Naive thymus-derived CD4-positive, alpha-beta T cell (primary cell): ENCODE data around the gene SAP30BP. TPM values are rescaled to one million over a fixed set of nuclear protein-coding genes. Genes with fewer than 3 reads are reported as not detected.

Source experiments
- ATAC-seq: fragments of 150-1000 bp; cut with Tn5 transposase; 2 replicates; pipeline ENCODE4 v1.10.0; 2021; ENCODE audit warnings: mild to moderate bottlenecking, moderate library complexity
- CTCF ChIA-PET: fragments of 350-600 bp; sonication (Branson Sonifier 250); formaldehyde crosslinking; loops from one replicate; lab custom pipeline; 2021; ENCODE audit warnings: antibody characterized with exemption; lab: Charles Lee
- POLR2A ChIA-PET: fragments of 350-600 bp; sonication (Branson Sonifier 250); formaldehyde crosslinking; loops from one replicate; lab custom pipeline; 2021; ENCODE audit warnings: antibody characterized with exemption, inconsistent platforms; lab: Charles Lee
- DNase-seq, 9 donors: peaks; one replicate each; pipeline versions ENCODE4 v3.0.0 to v3.0.0-alpha.2; 2020 to 2022; ENCODE audit warnings: mixed read lengths in 1 of 9
- H3K27ac ChIP-seq: one replicate; pipeline ENCODE4 v1.7.0; 2013; ENCODE audit warnings: mild to moderate bottlenecking, low read depth, low read length, moderate library complexity
- H3K27me3 ChIP-seq, 2 donors: one replicate each; pipeline ENCODE4 v1.7.0; 2013; ENCODE audit warnings: low read length in 2 of 2, mild to moderate bottlenecking in 2 of 2, moderate library complexity in 2 of 2; ENCODE audit not compliant: control insufficient read depth in 2 of 2, insufficient read depth in 2 of 2
- H3K36me3 ChIP-seq, 3 experiments: 1 replicate in 2 of 3; 2 replicates in 1 of 3; pipeline ENCODE4 v1.7.0; 2013; ENCODE audit warnings: low read length in 3 of 3, mild to moderate bottlenecking in 3 of 3, moderate library complexity in 1 of 3; ENCODE audit not compliant: insufficient read depth in 3 of 3, control insufficient read depth in 2 of 3
- H3K4me1 ChIP-seq, 2 donors: one replicate each; pipeline ENCODE4 v1.7.0; 2013; ENCODE audit warnings: low read length in 2 of 2, mild to moderate bottlenecking in 2 of 2, moderate library complexity in 1 of 2; ENCODE audit not compliant: control insufficient read depth in 2 of 2, insufficient read depth in 2 of 2
- H3K4me3 ChIP-seq: 2 replicates; pipeline ENCODE4 v1.7.0; 2013; ENCODE audit warnings: mild to moderate bottlenecking, low read length
- H3K9me3 ChIP-seq, 3 experiments: 1 replicate in 2 of 3; 2 replicates in 1 of 3; pipeline ENCODE4 v1.7.0; 2013; ENCODE audit warnings: low read length in 3 of 3; ENCODE audit not compliant: control insufficient read depth in 2 of 3
- H3K27ac Mint-ChIP-seq, 9 donors: one replicate each; pipeline ENCODE4 v1.8.0; 2020 to 2022; ENCODE audit warnings: mixed read lengths in 9 of 9, mild to moderate bottlenecking in 8 of 9, moderate library complexity in 5 of 9, inconsistent platforms in 2 of 9
- H3K27me3 Mint-ChIP-seq, 5 donors: one replicate each; pipeline ENCODE4 v1.8.0; 2021 to 2022; ENCODE audit warnings: mixed read lengths in 5 of 5, mild to moderate bottlenecking in 1 of 5
- H3K36me3 Mint-ChIP-seq, 5 donors: one replicate each; pipeline ENCODE4 v1.8.0; 2020 to 2022; ENCODE audit warnings: mixed read lengths in 5 of 5, mild to moderate bottlenecking in 3 of 5, inconsistent platforms in 1 of 5
- H3K4me1 Mint-ChIP-seq, 7 donors: one replicate each; pipeline ENCODE4 v1.8.0; 2020 to 2022; ENCODE audit warnings: mixed read lengths in 7 of 7, mild to moderate bottlenecking in 3 of 7, inconsistent platforms in 1 of 7
- H3K4me3 Mint-ChIP-seq, 10 donors: one replicate each; pipeline ENCODE4 v1.8.0; 2020 to 2022; ENCODE audit warnings: mild to moderate bottlenecking in 10 of 10, mixed read lengths in 10 of 10, moderate library complexity in 6 of 10, inconsistent platforms in 2 of 10
- H3K9me3 Mint-ChIP-seq, 11 donors: one replicate each; pipeline ENCODE4 v1.8.0; 2020 to 2022; ENCODE audit warnings: mixed read lengths in 11 of 11, mild to moderate bottlenecking in 4 of 11, inconsistent platforms in 1 of 11, moderate library complexity in 1 of 11
- intact Hi-C, 2 donors: fragments of 100-400 bp; cut with micrococcal nuclease; formaldehyde crosslinking; loops; one replicate each; pipeline ENCODE4 v1.15.1; 2023
- polyA plus RNA-seq, 2 donors: library from polyadenylated mRNA; unstranded; fragments of 300-500 nt; fragmentation: Illumina TruSeq; gene quantifications; one replicate each; pipeline ENCODE4 v1.2.3, GENCODE V29; 2021
- total RNA-seq, 6 experiments: library from RNA in 5 of 6; stranded (reverse) in 5 of 6; gene quantifications; 1 replicate in 5 of 6; 2 replicates in 1 of 6; pipeline ENCODE4 v1.2.3 and lab custom pipeline; 2021 to 2026

Gene SAP30BP
- total and polyA plus RNA-seq, 7 experiments from 2014 or later, result 69.5 to 198 (median 114) TPM

DNA sequence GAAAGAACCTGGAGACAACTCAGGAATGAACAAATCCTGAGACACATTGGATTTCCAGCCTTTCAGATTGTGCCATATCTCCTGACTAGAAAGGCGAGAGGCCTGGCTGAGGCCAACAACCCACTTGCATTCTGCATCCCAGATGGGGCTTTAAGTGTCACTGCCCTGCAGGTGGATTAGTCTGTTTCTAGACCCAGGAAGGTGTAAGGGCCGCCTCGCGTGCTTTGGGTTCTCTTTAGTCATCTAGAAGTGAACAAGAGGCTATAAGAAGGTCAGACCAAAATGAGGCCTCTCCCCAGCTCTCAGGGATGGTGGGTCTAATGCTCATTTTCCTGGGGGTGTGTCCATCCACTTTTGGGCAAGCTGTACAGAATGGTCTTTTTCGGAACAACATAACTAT is 4.9 kb downstream of the SAP30BP start:
- H3K4me1 Mint-ChIP-seq, result peaks cover 15 to 31% (median 20%) of the 10 kb centered on the region in 7 donors
- DNase-seq (no peak), ATAC-seq (no peak)
- ChIA-PET CTCF (interaction anchor here (0.7 to 8.7 kb wide), 5 partner anchors 10 to 739 kb away, joined by 3 to 97 read pairs (median 5); no protein-coding TSS in a partner anchor), POLR2A (interaction anchor here (0.7 kb wide), 1 partner anchor 15 kb away, joined by 3 read pairs; no protein-coding TSS in a partner anchor)
- Histone ChIP-seq H3K4me3 (no peak overlapping the region), H3K27ac (no peak overlapping the region), H3K36me3 (peaks cover 6 to 59% (median 20%) of the 10 kb centered on the region in 3 experiments), H3K4me1 (peaks cover 9 to 20% of the 10 kb centered on the region in 2 donors), H3K27me3 (no peaks in the 10 kb centered on the region), H3K9me3 (no peaks in the 10 kb centered on the region)
- no peak overlapping the region for H3K4me3 Mint-ChIP-seq
- intact Hi-C loops, result no loop called here
- peaks cover 4 to 29% (median 13%) of the 10 kb centered on the region in 5 donors for H3K36me3 Mint-ChIP-seq
- no peaks in the 10 kb centered on the region for H3K27me3 Mint-ChIP-seq
- H3K9me3 Mint-ChIP-seq, result no peaks in the 10 kb centered on the region
- no peak overlapping the region for H3K27ac Mint-ChIP-seq

DNA sequence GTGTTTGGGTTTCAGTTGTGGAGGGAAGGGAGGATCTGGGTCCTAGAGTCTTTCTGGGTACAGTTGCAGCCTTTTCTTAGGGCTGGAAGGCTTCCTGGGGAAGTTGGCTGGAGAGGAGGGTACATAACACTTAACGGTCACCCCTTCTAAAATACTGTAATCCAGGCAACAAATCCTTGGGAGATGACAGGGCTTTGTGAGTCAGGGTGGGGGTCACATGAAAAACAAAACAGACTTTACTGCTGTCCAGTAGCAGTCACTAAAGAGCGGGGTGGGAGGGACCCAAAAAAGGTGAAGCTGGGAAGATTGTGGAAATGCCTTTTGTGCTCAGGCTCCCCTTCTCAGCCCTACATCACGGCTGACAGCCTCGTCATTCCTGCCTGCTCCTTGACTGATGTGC is 6.3 kb downstream of the SAP30BP start:
- DNase-seq, result no peak
- intact Hi-C loops, result no loop called here
- Mint-ChIP-seq H3K4me3 (no peak overlapping the region), H3K36me3 (peaks cover under 1 to 26% (median 10%) of the 10 kb centered on the region in 5 donors), H3K9me3 (no peaks in the 10 kb centered on the region), H3K4me1 (peaks cover 11 to 25% (median 20%) of the 10 kb centered on the region in 7 donors), H3K27ac (no peak overlapping the region), H3K27me3 (no peaks in the 10 kb centered on the region)
- no peak overlapping the region for H3K27ac ChIP-seq
- H3K27me3 ChIP-seq, result no peaks in the 10 kb centered on the region
- no peak overlapping the region for H3K4me3 ChIP-seq
- H3K4me1 ChIP-seq, result peaks cover 0 to 8% of the 10 kb centered on the region in 2 donors
- ChIA-PET CTCF (interaction anchor here (0.6 to 8.7 kb wide), 7 partner anchors 11 to 80 kb away, joined by 3 to 97 read pairs (median 6); no protein-coding TSS in a partner anchor), POLR2A (interaction anchor here (0.5 to 0.6 kb wide), 2 partner anchors 403 to 415 kb away, joined by 3 to 4 read pairs; partner anchors contain the start of gene MIF4GD)
- no peak for ATAC-seq
- H3K9me3 ChIP-seq, result no peaks in the 10 kb centered on the region
- H3K36me3 ChIP-seq, result peaks cover 6 to 63% (median 23%) of the 10 kb centered on the region in 3 experiments

DNA sequence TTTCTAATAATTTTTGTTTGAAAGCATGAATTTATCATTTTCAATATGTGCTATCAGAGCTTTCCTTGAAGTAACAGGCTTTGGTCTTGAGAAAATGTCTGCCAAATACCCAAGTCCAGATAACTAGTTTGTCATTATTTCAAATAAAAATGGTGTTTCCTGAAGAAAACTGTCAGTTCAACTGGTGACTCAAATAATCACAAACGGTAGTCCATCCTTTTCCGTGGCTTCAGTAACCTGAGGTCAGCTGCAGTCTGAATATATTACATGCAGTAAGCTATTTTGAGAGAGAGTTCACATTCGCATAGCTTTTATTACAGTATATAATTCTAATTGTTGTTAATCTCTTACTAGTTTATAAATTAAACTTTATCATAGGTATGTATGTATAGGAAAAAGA is 9.3 kb downstream of the SAP30BP start:
- Histone ChIP-seq H3K36me3 (peaks cover 0 to 62% (median 24%) of the 10 kb centered on the region in 3 experiments), H3K9me3 (no peaks in the 10 kb centered on the region), H3K4me1 (no peaks in the 10 kb centered on the region), H3K27me3 (no peaks in the 10 kb centered on the region), H3K27ac (no peak overlapping the region), H3K4me3 (no peak overlapping the region)
- Mint-ChIP-seq H3K4me1 (peaks cover 0 to 15% (median 12%) of the 10 kb centered on the region in 7 donors), H3K27ac (peak overlapping the region in 3 of 9 donors; percentile 13 to 77 (median 32)), H3K9me3 (no peaks in the 10 kb centered on the region), H3K36me3 (peaks cover 0 to 21% (median 0%) of the 10 kb centered on the region in 5 donors), H3K4me3 (no peak overlapping the region), H3K27me3 (no peaks in the 10 kb centered on the region)
- no peak for ATAC-seq
- ChIA-PET CTCF (interaction anchor here (1.2 to 8.7 kb wide), 3 partner anchors 10 to 109 kb away, joined by 3 to 97 read pairs (median 4); partner anchors contain the start of genes RECQL5 and SAP30BP), POLR2A (no interaction called here)
- intact Hi-C loops, result no loop called here
- DNase-seq, result no peak

DNA sequence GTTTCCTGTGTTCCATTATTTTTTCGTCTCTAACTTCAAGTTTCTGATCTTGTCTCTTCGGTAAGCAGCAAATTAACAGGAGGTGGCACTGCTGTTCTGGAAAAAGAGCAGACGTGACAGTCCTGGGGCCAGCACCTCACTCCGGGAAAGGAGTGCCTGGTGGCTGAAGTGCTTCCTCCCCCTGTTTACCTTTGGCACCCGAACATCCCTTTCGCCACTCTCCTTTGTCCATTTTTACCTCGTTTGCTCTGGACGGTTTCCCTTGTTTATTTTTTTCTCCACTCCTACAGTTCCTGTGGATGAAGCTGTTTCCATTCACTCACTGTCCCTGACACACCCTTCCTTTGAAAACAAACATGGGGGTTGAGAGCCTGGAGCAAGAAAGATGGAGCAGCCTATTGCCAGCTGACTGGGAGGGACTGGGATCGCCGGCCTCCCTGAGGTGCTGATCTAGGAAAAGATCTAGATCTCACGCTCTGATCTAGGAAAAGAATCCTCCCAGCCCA is 12.6 kb downstream of the SAP30BP start:
- Histone ChIP-seq H3K9me3 (no peaks in the 10 kb centered on the region), H3K27me3 (no peaks in the 10 kb centered on the region), H3K4me3 (no peak overlapping the region), H3K27ac (no peak overlapping the region), H3K36me3 (peaks cover 0 to 45% (median 13%) of the 10 kb centered on the region in 3 experiments), H3K4me1 (no peaks in the 10 kb centered on the region)
- no peak for ATAC-seq
- intact Hi-C loops, result no loop called here
- Mint-ChIP-seq H3K36me3 (peaks cover 0 to 20% (median 0%) of the 10 kb centered on the region in 5 donors), H3K4me3 (no peak overlapping the region), H3K4me1 (peaks cover 0 to 28% (median 21%) of the 10 kb centered on the region in 7 donors), H3K27ac (no peak overlapping the region), H3K9me3 (no peaks in the 10 kb centered on the region), H3K27me3 (no peaks in the 10 kb centered on the region)
- ChIA-PET CTCF (interaction anchor here (0.6 to 1.3 kb wide), 3 partner anchors 47 to 79 kb away, joined by 3 to 6 read pairs (median 3); partner anchors contain the start of gene SMIM5), POLR2A (no interaction called here)
- no peak for DNase-seq

DNA sequence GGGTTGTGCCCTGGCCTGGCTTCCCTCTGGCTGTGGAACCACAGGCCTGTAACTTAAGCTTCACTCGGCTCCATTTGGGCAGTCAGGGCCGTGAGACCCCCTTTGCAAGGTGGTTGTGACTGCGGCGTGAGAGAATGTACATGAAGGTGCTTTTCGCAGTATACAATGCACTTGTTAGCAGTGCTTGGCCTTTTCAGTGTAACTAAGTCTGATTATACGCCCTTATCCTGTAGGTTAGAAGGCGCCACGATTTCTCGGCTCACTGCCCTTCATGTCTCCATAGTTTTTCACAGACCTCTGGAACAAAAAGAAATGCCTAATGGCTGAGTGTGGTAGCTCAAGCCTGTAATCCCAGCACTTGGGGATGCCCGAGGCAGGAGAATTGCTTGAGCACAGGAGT is 13.3 kb downstream of the SAP30BP start:
- H3K4me3 ChIP-seq, result no peak overlapping the region
- H3K36me3 Mint-ChIP-seq, result peaks cover 0 to 24% (median 0%) of the 10 kb centered on the region in 5 donors
- H3K9me3 Mint-ChIP-seq, result no peaks in the 10 kb centered on the region
- H3K27ac ChIP-seq, result no peak overlapping the region
- intact Hi-C loops, result no loop called here
- H3K27me3 ChIP-seq, result no peaks in the 10 kb centered on the region
- no peaks in the 10 kb centered on the region for H3K4me1 ChIP-seq
- H3K4me1 Mint-ChIP-seq, result peaks cover 2 to 31% (median 19%) of the 10 kb centered on the region in 7 donors
- no peak overlapping the region for H3K4me3 Mint-ChIP-seq
- H3K9me3 ChIP-seq, result no peaks in the 10 kb centered on the region
- no peak overlapping the region for H3K27ac Mint-ChIP-seq
- H3K36me3 ChIP-seq, result peaks cover 0 to 49% (median 13%) of the 10 kb centered on the region in 3 experiments
- ChIA-PET POLR2A (no interaction called here), CTCF (interaction anchor here (0.6 to 1.3 kb wide), 3 partner anchors 47 to 80 kb away, joined by 3 to 6 read pairs (median 3); partner anchors contain the start of gene SMIM5)
- ATAC-seq, result no peak
- no peak for DNase-seq
- no peaks in the 10 kb centered on the region for H3K27me3 Mint-ChIP-seq

DNA sequence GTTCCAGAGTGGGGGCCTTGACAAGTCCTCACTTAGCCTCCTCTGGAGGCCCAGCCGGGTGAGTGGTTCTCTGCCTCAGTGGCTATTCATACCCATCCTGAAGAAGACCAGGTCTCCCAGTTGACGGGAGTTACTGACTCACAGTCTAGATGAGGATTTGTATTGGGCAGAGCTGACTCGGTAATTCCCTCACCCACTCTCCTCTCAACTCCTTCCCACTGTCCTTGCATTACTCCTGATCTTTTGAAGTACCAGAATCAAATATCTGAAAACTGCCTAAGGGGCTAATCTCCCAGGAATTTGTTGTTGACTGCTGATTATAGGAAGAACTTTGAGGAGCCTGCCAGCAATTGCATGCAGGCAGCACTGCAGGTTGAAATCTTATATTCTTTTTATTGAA is 14.2 kb downstream of the SAP30BP start:
- Mint-ChIP-seq H3K9me3 (no peaks in the 10 kb centered on the region), H3K4me1 (peaks cover 6 to 32% (median 26%) of the 10 kb centered on the region in 7 donors), H3K36me3 (peaks cover 0 to 24% (median 0%) of the 10 kb centered on the region in 5 donors), H3K27me3 (no peaks in the 10 kb centered on the region), H3K27ac (peak overlapping the region in 1 of 9 donors; percentile 36), H3K4me3 (no peak overlapping the region)
- ATAC-seq, result no peak
- H3K27me3 ChIP-seq, result no peaks in the 10 kb centered on the region
- DNase-seq, result no peak
- H3K4me3 ChIP-seq, result no peak overlapping the region
- intact Hi-C loops, result no loop called here
- ChIA-PET CTCF (interaction anchor here (0.6 to 1.5 kb wide), 3 partner anchors 72 to 1754 kb away, joined by 3 to 6 read pairs (median 3); no protein-coding TSS in a partner anchor), POLR2A (interaction anchor here (0.6 to 0.9 kb wide), 4 partner anchors 57 to 1054 kb away, joined by 3 to 4 read pairs (median 3); no protein-coding TSS in a partner anchor)
- no peaks in the 10 kb centered on the region for H3K4me1 ChIP-seq
- H3K36me3 ChIP-seq, result peaks cover 0 to 49% (median 13%) of the 10 kb centered on the region in 3 experiments
- no peaks in the 10 kb centered on the region for H3K9me3 ChIP-seq
- no peak overlapping the region for H3K27ac ChIP-seq
